Keratinocyte (primary cell): ENCODE measurements around the gene PNPLA7.

ENCODE experiments used
- EZH2 ChIP-seq: IDR thresholded peaks from one replicate; pipeline ENCODE4 v1.6.1; 2012; ENCODE audit warnings: inconsistent platforms, mild to moderate bottlenecking, low read length, moderate library complexity
- TF ChIP-seq, protein P1 (sequence below), 3 experiments: IDR thresholded peaks in 1 of 3; conservative IDR thresholded peaks in 1 of 3; optimal IDR thresholded peaks in 1 of 3; 2 replicates in 2 of 3; 3 replicates in 1 of 3; pipeline versions ENCODE3 to v1.5.1; 2011; ENCODE audit warnings: low read length in 3 of 3, mild to moderate bottlenecking in 3 of 3, moderate library complexity in 2 of 3, control low read depth in 1 of 3, inconsistent platforms in 1 of 3; ENCODE audit not compliant: insufficient read depth in 2 of 3; ENCODE audit errors: extremely low read depth in 1 of 3

DNA sequence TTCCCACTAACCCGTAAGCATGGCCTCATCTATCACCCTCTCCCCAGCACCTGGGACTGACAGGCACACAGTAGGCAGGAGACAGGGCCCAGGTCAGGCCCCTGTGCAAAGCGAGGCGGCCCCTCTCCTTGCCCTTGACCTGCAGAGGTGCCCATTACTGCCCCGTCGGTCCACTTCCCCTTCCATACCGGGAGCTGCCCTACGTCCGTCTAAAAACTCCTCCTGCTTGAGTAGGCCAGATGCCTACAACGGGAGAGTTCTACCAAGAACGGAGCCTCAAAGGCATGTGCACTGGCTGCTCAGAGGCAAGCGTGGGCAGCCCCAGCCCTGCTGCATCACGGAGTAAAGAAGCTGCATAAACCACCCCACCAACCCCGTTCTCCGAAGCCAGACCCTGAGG, 33.1 kb upstream of the PNPLA7 start:
- TF ChIP-seq, protein P1, sequence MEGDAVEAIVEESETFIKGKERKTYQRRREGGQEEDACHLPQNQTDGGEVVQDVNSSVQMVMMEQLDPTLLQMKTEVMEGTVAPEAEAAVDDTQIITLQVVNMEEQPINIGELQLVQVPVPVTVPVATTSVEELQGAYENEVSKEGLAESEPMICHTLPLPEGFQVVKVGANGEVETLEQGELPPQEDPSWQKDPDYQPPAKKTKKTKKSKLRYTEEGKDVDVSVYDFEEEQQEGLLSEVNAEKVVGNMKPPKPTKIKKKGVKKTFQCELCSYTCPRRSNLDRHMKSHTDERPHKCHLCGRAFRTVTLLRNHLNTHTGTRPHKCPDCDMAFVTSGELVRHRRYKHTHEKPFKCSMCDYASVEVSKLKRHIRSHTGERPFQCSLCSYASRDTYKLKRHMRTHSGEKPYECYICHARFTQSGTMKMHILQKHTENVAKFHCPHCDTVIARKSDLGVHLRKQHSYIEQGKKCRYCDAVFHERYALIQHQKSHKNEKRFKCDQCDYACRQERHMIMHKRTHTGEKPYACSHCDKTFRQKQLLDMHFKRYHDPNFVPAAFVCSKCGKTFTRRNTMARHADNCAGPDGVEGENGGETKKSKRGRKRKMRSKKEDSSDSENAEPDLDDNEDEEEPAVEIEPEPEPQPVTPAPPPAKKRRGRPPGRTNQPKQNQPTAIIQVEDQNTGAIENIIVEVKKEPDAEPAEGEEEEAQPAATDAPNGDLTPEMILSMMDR (optimal IDR thresholded peaks at IDR 0.05 in 1 of 3, IDR thresholded peaks at IDR 0.05 in 1 of 3, conservative IDR thresholded peaks at IDR 0.05 in 1 of 3; ENCODE audit: extremely low read depth in 1 of 3, insufficient read depth in 2 of 3, low read length in 3 of 3), result no peak
- TF ChIP-seq EZH2, result no peak
